ENCODE results near the gene KREMEN1. TPM values are rescaled to one million over a fixed set of nuclear protein-coding genes. Genes with fewer than 3 reads are reported as not detected.

Gene KREMEN1
- total and polyA plus RNA-seq, 8 donors: 5.4 to 34.5 (median 11.6) TPM

DNA sequence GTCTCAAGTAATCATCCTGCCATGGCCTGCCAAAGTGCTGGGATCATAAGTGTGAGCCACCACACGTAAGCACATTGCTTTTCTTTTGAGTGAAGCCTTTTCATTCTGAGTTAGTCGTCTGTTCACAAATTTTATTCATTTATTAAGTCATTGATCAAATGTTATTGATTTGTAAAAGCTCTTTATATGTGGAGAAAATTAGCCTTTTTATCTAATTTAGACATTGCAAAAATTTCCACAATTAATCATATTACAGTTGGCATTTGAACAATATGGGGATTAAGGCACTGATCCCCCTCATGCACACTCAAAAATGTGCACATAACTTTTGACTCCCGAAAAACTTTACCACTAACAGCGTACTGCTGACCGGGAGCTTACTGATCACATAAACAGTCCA, 125.4 kb downstream of the KREMEN1 start:
- Histone ChIP-seq H3K36me3 (no peaks in the 10 kb centered on the region), H3K9me3 (peaks cover 0 to 3% (median 0%) of the 10 kb centered on the region in 4 donors), H3K4me1 (peaks cover 0 to 24% (median 13%) of the 10 kb centered on the region in 4 donors), H3K27me3 (no peaks in the 10 kb centered on the region), H3K4me3 (no peak overlapping the region), H3K27ac (no peak overlapping the region)
- TF ChIP-seq POLR2AphosphoS5 (IDR thresholded peaks at IDR 0.05) (no peak), EP300 (IDR thresholded peaks at IDR 0.05) (no peak), POLR2A (IDR thresholded peaks at IDR 0.05) (no peak)
- TF ChIP-seq, protein P1, sequence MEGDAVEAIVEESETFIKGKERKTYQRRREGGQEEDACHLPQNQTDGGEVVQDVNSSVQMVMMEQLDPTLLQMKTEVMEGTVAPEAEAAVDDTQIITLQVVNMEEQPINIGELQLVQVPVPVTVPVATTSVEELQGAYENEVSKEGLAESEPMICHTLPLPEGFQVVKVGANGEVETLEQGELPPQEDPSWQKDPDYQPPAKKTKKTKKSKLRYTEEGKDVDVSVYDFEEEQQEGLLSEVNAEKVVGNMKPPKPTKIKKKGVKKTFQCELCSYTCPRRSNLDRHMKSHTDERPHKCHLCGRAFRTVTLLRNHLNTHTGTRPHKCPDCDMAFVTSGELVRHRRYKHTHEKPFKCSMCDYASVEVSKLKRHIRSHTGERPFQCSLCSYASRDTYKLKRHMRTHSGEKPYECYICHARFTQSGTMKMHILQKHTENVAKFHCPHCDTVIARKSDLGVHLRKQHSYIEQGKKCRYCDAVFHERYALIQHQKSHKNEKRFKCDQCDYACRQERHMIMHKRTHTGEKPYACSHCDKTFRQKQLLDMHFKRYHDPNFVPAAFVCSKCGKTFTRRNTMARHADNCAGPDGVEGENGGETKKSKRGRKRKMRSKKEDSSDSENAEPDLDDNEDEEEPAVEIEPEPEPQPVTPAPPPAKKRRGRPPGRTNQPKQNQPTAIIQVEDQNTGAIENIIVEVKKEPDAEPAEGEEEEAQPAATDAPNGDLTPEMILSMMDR (IDR thresholded peaks at IDR 0.05): no peak
- intact Hi-C loops (cut with DNase I; ENCODE audit: low total_unique reads): no loop called here
- DNase-seq: no peak
- 93 to 97% (median 94%) methylated on average over 5 of the region's 5 CpGs for WGBS, 5 donors

DNA sequence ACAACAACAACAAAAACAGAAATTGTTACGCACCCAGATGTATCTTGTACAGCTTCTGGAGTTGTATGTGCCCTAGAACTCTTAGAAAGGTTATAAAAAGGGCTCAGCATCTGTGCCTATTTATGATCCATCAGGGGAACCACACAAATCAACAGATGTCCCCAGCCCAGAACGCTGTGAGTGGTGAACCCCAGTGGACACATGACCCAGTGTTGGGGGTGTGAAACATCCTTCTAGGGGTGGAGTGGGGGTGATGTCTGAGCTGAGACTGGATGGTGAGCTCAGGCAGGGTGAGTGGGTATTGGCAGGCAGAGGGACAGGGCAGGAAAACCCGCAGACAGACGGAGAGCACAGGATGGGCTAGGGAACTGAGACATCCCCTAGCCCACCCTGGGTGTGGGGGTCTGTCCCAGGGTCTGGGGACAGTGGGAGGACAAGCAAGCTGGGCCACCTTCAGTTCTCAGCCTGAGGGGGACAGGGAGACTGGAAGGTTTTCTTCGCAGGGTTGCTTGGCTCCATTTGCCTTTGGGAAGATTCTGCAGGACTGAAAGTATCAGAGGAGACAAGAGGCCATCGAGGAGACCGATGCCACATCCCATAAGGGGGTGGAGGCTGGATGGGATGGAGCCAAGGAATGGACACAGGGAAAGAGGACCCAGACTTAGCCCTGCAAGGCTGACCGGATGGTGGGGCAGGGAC, 127.0 kb downstream of the KREMEN1 start:
- DNase-seq: no peak
- WGBS, 5 donors: 80 to 90% (median 88%) methylated on average over 8 of the region's 8 CpGs
- no peaks in the 10 kb centered on the region for H3K9me3 ChIP-seq
- H3K36me3 ChIP-seq: no peaks in the 10 kb centered on the region
- H3K4me3 ChIP-seq: no peak overlapping the region
- TF ChIP-seq POLR2A (IDR thresholded peaks at IDR 0.05) (no peak), EP300 (IDR thresholded peaks at IDR 0.05) (no peak), POLR2AphosphoS5 (IDR thresholded peaks at IDR 0.05) (no peak)
- TF ChIP-seq, protein P1 (IDR thresholded peaks at IDR 0.05): no peak
- no peaks in the 10 kb centered on the region for H3K27me3 ChIP-seq
- H3K27ac ChIP-seq: no peak overlapping the region
- H3K4me1 ChIP-seq: peaks cover 0 to 32% (median 13%) of the 10 kb centered on the region in 4 donors
- intact Hi-C loops (cut with DNase I; ENCODE audit: low total_unique reads): no loop called here

DNA sequence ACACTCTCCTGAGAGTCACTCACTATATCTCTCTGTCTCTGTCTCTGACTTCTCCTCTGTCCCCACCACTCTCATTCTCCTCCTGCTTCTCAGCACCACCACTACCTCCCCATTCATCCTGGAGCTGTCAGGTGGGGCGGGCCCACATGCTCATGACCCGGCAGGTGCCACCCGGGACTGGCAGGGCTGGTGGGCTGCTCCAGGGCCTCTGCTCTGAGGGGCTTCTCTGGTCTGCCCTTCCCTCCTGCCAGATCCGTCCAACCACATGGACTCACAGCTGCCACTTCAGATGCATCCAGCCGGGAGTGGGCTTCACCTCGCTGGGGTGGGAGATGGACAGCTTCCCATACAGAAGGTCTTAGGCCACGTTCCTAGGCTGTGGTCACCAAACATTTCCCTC, 128.1 kb downstream of the KREMEN1 start:
- H3K36me3 ChIP-seq: no peaks in the 10 kb centered on the region
- TF ChIP-seq EP300 (IDR thresholded peaks at IDR 0.05) (no peak), POLR2AphosphoS5 (IDR thresholded peaks at IDR 0.05) (no peak)
- TF ChIP-seq, protein P1 (IDR thresholded peaks at IDR 0.05): no peak
- H3K4me3 ChIP-seq: no peak overlapping the region
- intact Hi-C loops (cut with DNase I; ENCODE audit: low total_unique reads): no loop called here
- peaks cover 4 to 33% (median 19%) of the 10 kb centered on the region in 4 donors for H3K4me1 ChIP-seq
- no peak overlapping the region for H3K27ac ChIP-seq
- no peaks in the 10 kb centered on the region for H3K9me3 ChIP-seq
- no peak for DNase-seq
- 89 to 98% (median 93%) methylated on average over 7 of the region's 7 CpGs for WGBS, 5 donors
- H3K27me3 ChIP-seq: peaks cover 0 to 4% (median 0%) of the 10 kb centered on the region in 3 donors

DNA sequence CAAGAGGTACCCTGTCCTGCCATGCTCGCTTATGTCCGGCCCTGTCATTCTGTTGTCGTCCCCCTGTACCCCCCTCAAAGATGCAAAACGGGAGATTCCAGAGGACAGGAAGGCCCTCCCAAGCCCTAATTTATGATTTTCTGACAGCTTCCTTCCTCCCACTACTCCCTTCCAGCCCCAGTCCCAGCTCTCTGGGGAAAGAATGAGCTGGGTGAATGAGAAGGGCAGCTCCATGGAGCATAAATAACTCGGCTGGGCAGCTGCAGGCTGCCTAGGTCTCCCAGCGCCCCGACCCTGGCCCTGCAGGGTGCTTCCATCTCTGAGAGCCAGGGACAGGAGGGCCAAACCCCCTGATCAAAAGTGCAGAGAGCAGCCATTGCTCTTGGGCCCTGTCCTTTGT, 128.9 kb downstream of the KREMEN1 start:
- TF ChIP-seq, protein P1 (IDR thresholded peaks at IDR 0.05): no peak
- TF ChIP-seq POLR2A (IDR thresholded peaks at IDR 0.05): no peak
- TF ChIP-seq EP300 (IDR thresholded peaks at IDR 0.05): no peak
- TF ChIP-seq POLR2AphosphoS5 (IDR thresholded peaks at IDR 0.05): no peak
- H3K27me3 ChIP-seq: peaks cover 0 to 13% (median 0%) of the 10 kb centered on the region in 3 donors
- H3K9me3 ChIP-seq: no peaks in the 10 kb centered on the region
- 65 to 76% (median 75%) methylated on average over 7 of the region's 7 CpGs for WGBS, 5 donors
- no peak for DNase-seq
- H3K4me3 ChIP-seq: no peak overlapping the region
- no peaks in the 10 kb centered on the region for H3K36me3 ChIP-seq
- H3K4me1 ChIP-seq: peaks cover 12 to 42% (median 25%) of the 10 kb centered on the region in 4 donors
- H3K27ac ChIP-seq: peak overlapping the region; percentile 25 to 80 (median 57)
- intact Hi-C loops (cut with DNase I; ENCODE audit: low total_unique reads): no loop called here
